A549 (cell line): Measurements from ENCODE around the gene KCP.

Experiments
- BHLHE40 ChIP-seq: IDR thresholded peaks from 2 replicates; pipeline ENCODE4 v1.6.1; 2012; ENCODE audit warnings: low read depth, low read length, inconsistent platforms
- CBX2 ChIP-seq: fragments of 200-600 bp; sonication (generic); IDR thresholded peaks from 2 replicates; pipeline ENCODE4 v1.6.1; 2016; ENCODE audit warnings: low read depth, mild to moderate bottlenecking, borderline replicate concordance
- CTCF ChIP-seq: fragments of >200 bp; sonication (Bioruptor Twin); formaldehyde crosslinking; IDR thresholded peaks from 3 replicates; pipeline ENCODE4 v1.5.1; 2016
- EHF ChIP-seq: fragments of 250-450 bp; sonication (Bioruptor Pico); IDR thresholded peaks from 2 replicates; pipeline ENCODE4 v1.5.0; 2020; ENCODE audit warnings: mild to moderate bottlenecking
- EP300 ChIP-seq, 2 experiments: fragments of >200 bp; sonication (Bioruptor Twin); formaldehyde crosslinking; IDR thresholded peaks; 2 replicates in 1 of 2; 3 replicates in 1 of 2; pipeline ENCODE4 v1.6.1; 2016 to 2017
- ESRRA ChIP-seq: fragments of 150-350 bp; IDR thresholded peaks from 2 replicates; pipeline ENCODE4 v1.6.1; 2014; ENCODE audit warnings: mild to moderate bottlenecking, low read length, borderline replicate concordance
- JUNB ChIP-seq: fragments of >200 bp; sonication (Bioruptor Twin); formaldehyde crosslinking; IDR thresholded peaks from 2 replicates; pipeline ENCODE4 v1.6.1; 2016
- KDM5A ChIP-seq: fragments of 200-600 bp; sonication (generic); IDR thresholded peaks from 2 replicates; pipeline ENCODE4 v1.6.1; 2016; ENCODE audit warnings: antibody characterized with exemption, mild to moderate bottlenecking
- MAX ChIP-seq: IDR thresholded peaks from 2 replicates; pipeline ENCODE4 v1.6.1; 2012
- POLR2A ChIP-seq: IDR thresholded peaks from 2 replicates; pipeline ENCODE4 v1.6.1; 2012; ENCODE audit warnings: mild to moderate bottlenecking, low read length
- SMC3 ChIP-seq: fragments of >200 bp; sonication (Bioruptor Twin); formaldehyde crosslinking; IDR thresholded peaks from 3 replicates; pipeline ENCODE4 v1.6.1; 2018; ENCODE audit warnings: inconsistent platforms
- TF ChIP-seq, protein P1 (sequence below): fragments of 200-600 bp; sonication (generic); IDR thresholded peaks from 2 replicates; pipeline ENCODE4 v1.6.1; 2016; ENCODE audit warnings: antibody characterized with exemption, mild to moderate bottlenecking, moderate library complexity

DNA sequence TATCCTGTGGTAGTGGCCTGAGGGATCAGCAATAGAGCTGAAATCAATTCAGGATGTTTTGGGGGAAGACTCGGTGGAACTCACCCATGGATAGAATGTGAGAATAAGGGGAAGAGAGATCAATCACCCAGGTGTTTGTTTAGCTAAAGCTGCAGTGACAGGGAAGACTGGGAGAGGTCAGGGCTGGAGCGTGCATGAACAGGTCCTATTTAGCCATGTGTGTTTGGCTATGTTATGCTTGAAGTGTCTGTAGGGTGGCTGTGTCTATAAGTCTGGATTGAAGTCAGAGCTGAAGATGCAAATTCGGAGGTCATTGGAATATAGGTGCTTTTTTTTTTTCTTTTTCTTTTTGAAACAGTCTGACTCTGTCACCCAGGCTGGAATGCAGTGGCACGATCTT is 43.3 kb downstream of the KCP start:
- TF ChIP-seq KDM5A (no peak), POLR2A (no peak), ESRRA (no peak), JUNB (no peak), CTCF (no peak), EHF (CRISPR knock-in tag) (no peak), CBX2 (no peak), BHLHE40 (no peak), SMC3 (no peak), EP300 (IDR thresholded peaks at IDR 0.05) (no peak), MAX (no peak)
- TF ChIP-seq, protein P1, sequence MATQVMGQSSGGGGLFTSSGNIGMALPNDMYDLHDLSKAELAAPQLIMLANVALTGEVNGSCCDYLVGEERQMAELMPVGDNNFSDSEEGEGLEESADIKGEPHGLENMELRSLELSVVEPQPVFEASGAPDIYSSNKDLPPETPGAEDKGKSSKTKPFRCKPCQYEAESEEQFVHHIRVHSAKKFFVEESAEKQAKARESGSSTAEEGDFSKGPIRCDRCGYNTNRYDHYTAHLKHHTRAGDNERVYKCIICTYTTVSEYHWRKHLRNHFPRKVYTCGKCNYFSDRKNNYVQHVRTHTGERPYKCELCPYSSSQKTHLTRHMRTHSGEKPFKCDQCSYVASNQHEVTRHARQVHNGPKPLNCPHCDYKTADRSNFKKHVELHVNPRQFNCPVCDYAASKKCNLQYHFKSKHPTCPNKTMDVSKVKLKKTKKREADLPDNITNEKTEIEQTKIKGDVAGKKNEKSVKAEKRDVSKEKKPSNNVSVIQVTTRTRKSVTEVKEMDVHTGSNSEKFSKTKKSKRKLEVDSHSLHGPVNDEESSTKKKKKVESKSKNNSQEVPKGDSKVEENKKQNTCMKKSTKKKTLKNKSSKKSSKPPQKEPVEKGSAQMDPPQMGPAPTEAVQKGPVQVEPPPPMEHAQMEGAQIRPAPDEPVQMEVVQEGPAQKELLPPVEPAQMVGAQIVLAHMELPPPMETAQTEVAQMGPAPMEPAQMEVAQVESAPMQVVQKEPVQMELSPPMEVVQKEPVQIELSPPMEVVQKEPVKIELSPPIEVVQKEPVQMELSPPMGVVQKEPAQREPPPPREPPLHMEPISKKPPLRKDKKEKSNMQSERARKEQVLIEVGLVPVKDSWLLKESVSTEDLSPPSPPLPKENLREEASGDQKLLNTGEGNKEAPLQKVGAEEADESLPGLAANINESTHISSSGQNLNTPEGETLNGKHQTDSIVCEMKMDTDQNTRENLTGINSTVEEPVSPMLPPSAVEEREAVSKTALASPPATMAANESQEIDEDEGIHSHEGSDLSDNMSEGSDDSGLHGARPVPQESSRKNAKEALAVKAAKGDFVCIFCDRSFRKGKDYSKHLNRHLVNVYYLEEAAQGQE = no peak
